Transverse colon (tissue), 4 donors: ENCODE measurements around the gene CDKN1C. TPM values are rescaled to one million over a fixed set of nuclear protein-coding genes. Genes with fewer than 3 reads are reported as not detected.

Experiments
- DNase-seq: peaks from one replicate; pipeline ENCODE4 v3.0.0-alpha.2; 2019
- H3K27ac ChIP-seq, 4 donors: fragments of 200-600 bp; sonication (generic); 2 replicates each; pipeline ENCODE4 v1.5.1; 2016 to 2018; ENCODE audit warnings: inconsistent platforms in 4 of 4
- H3K27me3 ChIP-seq: fragments of 200-600 bp; sonication (generic); 2 replicates; pipeline ENCODE4 v1.5.1; 2017; ENCODE audit warnings: inconsistent platforms
- H3K36me3 ChIP-seq, 4 donors: fragments of 200-600 bp; sonication (generic); 2 replicates each; pipeline ENCODE4 v1.5.1; 2017 to 2019; ENCODE audit warnings: inconsistent platforms in 4 of 4
- H3K4me1 ChIP-seq, 4 donors: fragments of 200-600 bp; sonication (generic); 2 replicates each; pipeline ENCODE4 v1.5.1; 2017 to 2020; ENCODE audit warnings: inconsistent platforms in 4 of 4
- H3K4me3 ChIP-seq, 4 donors: fragments of 200-600 bp; sonication (generic); 1 replicate in 1 of 4; 2 replicates in 3 of 4; pipeline versions ENCODE4 v1.5.1 to v1.6.1; 2017 to 2019; ENCODE audit warnings: inconsistent platforms in 4 of 4
- H3K9me3 ChIP-seq, 2 donors: fragments of 200-600 bp; sonication (generic); 2 replicates each; pipeline ENCODE4 v1.5.1; 2017 to 2019; ENCODE audit warnings: inconsistent platforms in 2 of 2
- CTCF ChIP-seq, 5 experiments: fragments of 200-600 bp in 3 of 5; fragments of 450-650 bp in 2 of 5; sonication (generic) in 3 of 5; IDR thresholded peaks; 1 replicate in 2 of 5; 2 replicates in 3 of 5; pipeline ENCODE4 v1.5.1; 2016 to 2017; ENCODE audit warnings: antibody characterized with exemption in 5 of 5, inconsistent platforms in 3 of 5, mild to moderate bottlenecking in 2 of 5, moderate library complexity in 1 of 5
- EP300 ChIP-seq: sonication (generic); formaldehyde crosslinking; IDR thresholded peaks from one replicate; pipeline ENCODE4 v1.6.1; 2017; ENCODE audit warnings: antibody characterized with exemption, low read depth
- POLR2A ChIP-seq: fragments of 450-650 bp; IDR thresholded peaks from one replicate; pipeline ENCODE4 v1.6.1; 2016; ENCODE audit warnings: antibody characterized with exemption, mild to moderate bottlenecking, moderate library complexity
- POLR2AphosphoS5 ChIP-seq, 3 donors: sonication (generic); formaldehyde crosslinking; IDR thresholded peaks; one replicate each; pipeline ENCODE4 v1.6.1; 2016; ENCODE audit warnings: antibody characterized with exemption in 3 of 3
- WGBS, 2 donors: methylation state at CpG; one replicate each; pipeline ENCODE4 v1.1.5; 2018; ENCODE audit warnings: low coverage in 1 of 2; 5-methylcytosine and 5-hydroxymethylcytosine counted together
- in situ Hi-C, 4 donors: fragments of 200-750 bp; cut with MboI; loops; one replicate each; pipeline versions ENCODE4 v1.15.0 to v1.15.1; 2017; ENCODE audit warnings: low sequenced_read_pairs in 3 of 4, low pct_ligation_motif_present in 1 of 4, low pct_unique_long_range_greater_than_20kb in 1 of 4
- intact Hi-C: fragments of 100-400 bp; cut with DNase I; formaldehyde crosslinking; loops from one replicate; pipeline ENCODE4 v1.15.1; 2023; ENCODE audit warnings: low total_unique reads
- small RNA-seq, 4 donors: library from RNA; depleted of rRNA; stranded (forward); fragments of <200 nt; gene quantifications; one replicate each; pipeline ENCODE3, GENCODE V24; 2016
- total RNA-seq, 4 donors: library from RNA; depleted of rRNA; stranded (reverse); fragments of >200 nt; gene quantifications; one replicate each; pipeline ENCODE4 v1.1.0, GENCODE V29; 2016

Gene CDKN1C
- total RNA-seq, 4 donors from 2014 or later, result 12.4 to 40.0 (median 27.7) TPM

GRCh38 chr11:2835296-2835695, 50.3 kb downstream of the CDKN1C start:
- intact Hi-C loops (no loop called here), in situ Hi-C loops (no loop called here)
- H3K27ac ChIP-seq, result no peak overlapping the region
- H3K36me3 ChIP-seq, result no peaks in the 10 kb centered on the region
- DNase-seq, result no peak
- H3K4me1 ChIP-seq, result peaks cover 0 to 13% (median 5%) of the 10 kb centered on the region in 4 donors
- H3K9me3 ChIP-seq, result no peaks in the 10 kb centered on the region
- no peak for TF ChIP-seq POLR2A
- no peak for TF ChIP-seq EP300
- TF ChIP-seq CTCF (IDR thresholded peaks at IDR 0.05), result no peak
- no peak for TF ChIP-seq POLR2AphosphoS5 (IDR thresholded peaks at IDR 0.05)
- 84% methylated on average over 6 of the region's 6 CpGs; no CpG with 5 or more reads in 1 of the 2 donors for WGBS, 2 donors
- H3K27me3 ChIP-seq, result no peaks in the 10 kb centered on the region
- H3K4me3 ChIP-seq, result no peak overlapping the region

- in situ Hi-C loops, result no loop called here
- intact Hi-C loops, result no loop called here
- DNase-seq, result no peak
- 80% methylated on average over 10 of the region's 16 CpGs; no CpG with 5 or more reads in 1 of the 2 donors for WGBS, 2 donors
- H3K9me3 ChIP-seq, result no peaks in the 10 kb centered on the region
- peaks cover 0 to 13% (median 5%) of the 10 kb centered on the region in 4 donors for H3K4me1 ChIP-seq
- H3K4me3 ChIP-seq, result no peak overlapping the region
- no peak overlapping the region for H3K27ac ChIP-seq
- no peaks in the 10 kb centered on the region for H3K36me3 ChIP-seq
- H3K27me3 ChIP-seq, result no peaks in the 10 kb centered on the region
- TF ChIP-seq POLR2AphosphoS5 (IDR thresholded peaks at IDR 0.05) (no peak), CTCF (IDR thresholded peaks at IDR 0.05) (no peak), EP300 (no peak), POLR2A (no peak)
These were observed 50.9 kb downstream of the CDKN1C start for GRCh38 chr11:2834503-2835273.

- Histone ChIP-seq H3K27me3 (no peaks in the 10 kb centered on the region), H3K27ac (no peak overlapping the region), H3K4me3 (no peak overlapping the region), H3K36me3 (no peaks in the 10 kb centered on the region), H3K4me1 (peaks cover 0 to 13% (median 5%) of the 10 kb centered on the region in 4 donors), H3K9me3 (peaks cover 2 to 5% of the 10 kb centered on the region in 2 donors)
- no peak for DNase-seq
- TF ChIP-seq POLR2AphosphoS5 (IDR thresholded peaks at IDR 0.05), result no peak
- WGBS, 2 donors, result 91% methylated on average over 19 of the region's 19 CpGs; no CpG with 5 or more reads in 1 of the 2 donors
- in situ Hi-C loops, result no loop called here
- intact Hi-C loops, result no loop called here
These were observed 51.7 kb downstream of the CDKN1C start for GRCh38 chr11:2833716-2834502.

Small RNAs within 50 kb of the gene (small RNA-seq; reads per million reads assigned to genes)
- 0 reads per million in 4 donors for gene AC013791.1

Other genes with a start within 250 kb of the CDKN1C start
- 1 to 10 TPM; 1.5 to 5.0 (median 1.9) TPM for gene KCNQ1OT1, start 185.8 kb downstream of the CDKN1C start, total RNA-seq
- gene PHLDA2, start 43.6 kb upstream of the CDKN1C start, total RNA-seq, result 10 to 100 TPM in 1 of 4 donors, 1 to 10 TPM in 1, not detected in 2; 8.2 to 16.2 TPM
- gene NAP1L4, start 106.6 kb upstream of the CDKN1C start, total RNA-seq, result 100 to 1,000 TPM in 3 of 4 donors, 10 to 100 TPM in 1; 63.6 to 140 (median 111) TPM
- gene CARS1, start 171.6 kb upstream of the CDKN1C start, total RNA-seq, result 10 to 100 TPM; 37.0 to 61.3 (median 52.3) TPM